Upper lobe of left lung (tissue), 6 donors: ENCODE measurements around the gene DMRT3. TPM values are rescaled to one million over a fixed set of nuclear protein-coding genes. Genes with fewer than 3 reads are reported as not detected.

Source experiments
- ATAC-seq, 2 donors: fragments of 200-7000 bp; cut with Tn5 transposase; one replicate each; pipeline ENCODE4 v1.9.1; 2022; ENCODE audit warnings: mild to moderate bottlenecking in 2 of 2, moderate library complexity in 2 of 2; ENCODE audit not compliant: low FRiP score in 2 of 2
- DNase-seq, 2 donors: peaks; one replicate each; pipeline ENCODE4 v3.0.0-alpha.2; 2019 to 2020
- H3K27ac ChIP-seq, 4 donors: fragments of 200-600 bp; sonication (generic); one replicate each; pipeline ENCODE4 v1.5.1; 2016 to 2019
- H3K27me3 ChIP-seq, 4 donors: fragments of 200-600 bp; sonication (generic); one replicate each; pipeline ENCODE4 v1.5.1; 2017 to 2019
- H3K36me3 ChIP-seq, 4 donors: fragments of 200-600 bp; sonication (generic); one replicate each; pipeline ENCODE4 v1.5.1; 2016 to 2019
- H3K4me1 ChIP-seq, 4 donors: fragments of 200-600 bp; sonication (generic); one replicate each; pipeline ENCODE4 v1.5.1; 2018 to 2019
- H3K4me3 ChIP-seq, 4 donors: fragments of 200-600 bp; sonication (generic); one replicate each; pipeline ENCODE4 v1.5.1; 2017 to 2019; ENCODE audit warnings: mild to moderate bottlenecking in 2 of 4, moderate library complexity in 1 of 4
- H3K9me3 ChIP-seq, 4 donors: fragments of 200-600 bp; sonication (generic); one replicate each; pipeline ENCODE4 v1.5.1; 2018 to 2019
- EP300 ChIP-seq, 4 donors: sonication (generic); formaldehyde crosslinking; IDR thresholded peaks; one replicate each; pipeline ENCODE4 v1.5.1; 2017; ENCODE audit warnings: antibody characterized with exemption in 4 of 4, control low read depth in 2 of 4
- POLR2A ChIP-seq, 4 donors: fragments of 450-650 bp; IDR thresholded peaks; one replicate each; pipeline ENCODE4 v1.5.1; 2016 to 2017; ENCODE audit warnings: antibody characterized with exemption in 4 of 4, mild to moderate bottlenecking in 2 of 4
- POLR2AphosphoS5 ChIP-seq, 2 donors: sonication (generic); formaldehyde crosslinking; IDR thresholded peaks; one replicate each; pipeline ENCODE4 v1.5.1; 2017; ENCODE audit warnings: antibody characterized with exemption in 2 of 2
- WGBS, 2 donors: methylation state at CpG; one replicate each; pipeline ENCODE4 v1.1.5; 2017 to 2018; 5-methylcytosine and 5-hydroxymethylcytosine counted together
- total RNA-seq, 6 donors: library from RNA; depleted of rRNA in 4 of 6; stranded (reverse); fragments of >200 nt in 4 of 6; gene quantifications; one replicate each; pipeline versions ENCODE4 v1.1.0 to v1.2.1, GENCODE V29; 2016 to 2021
- TF ChIP-seq, protein P1 (sequence below), 6 experiments: fragments of 450-650 bp in 4 of 6; fragments of 200-600 bp in 2 of 6; sonication (generic) in 2 of 6; IDR thresholded peaks; one replicate each; pipeline ENCODE4 v1.5.1; 2016 to 2019; ENCODE audit warnings: antibody characterized with exemption in 6 of 6
- donor health status: DM: no; HTN: no; CAD: no; lungs with moderate emphysema.
- donor health status: DM: no; HTN: yes; CAD: no; lungs with severe emphysema.

The DMRT3 gene
- total RNA-seq, 6 donors from 2014 or later, result 0.49 TPM; not detected in 5

DNA sequence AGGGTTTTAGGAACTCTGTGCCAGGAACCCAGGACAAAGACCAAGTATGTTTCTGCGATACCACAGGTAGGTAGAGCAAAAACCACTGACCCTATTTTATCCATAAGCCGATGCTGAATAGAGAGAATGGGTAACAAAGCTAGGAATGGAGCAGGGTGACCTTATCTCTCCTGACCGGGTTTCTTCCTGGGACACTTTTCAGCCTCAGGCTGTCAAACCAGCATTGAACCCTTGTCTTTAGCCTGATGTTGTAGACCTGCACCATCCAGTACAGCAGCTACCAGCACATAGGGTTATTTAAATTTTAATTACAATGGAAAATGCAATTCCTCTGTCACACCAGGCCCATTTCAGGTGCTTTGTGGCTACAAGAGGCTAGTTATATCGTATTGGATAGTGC lies 43.1 kb upstream of the DMRT3 start:
- WGBS, 2 donors, result 80 to 91% methylated on average over 4 of the region's 4 CpGs

DNA sequence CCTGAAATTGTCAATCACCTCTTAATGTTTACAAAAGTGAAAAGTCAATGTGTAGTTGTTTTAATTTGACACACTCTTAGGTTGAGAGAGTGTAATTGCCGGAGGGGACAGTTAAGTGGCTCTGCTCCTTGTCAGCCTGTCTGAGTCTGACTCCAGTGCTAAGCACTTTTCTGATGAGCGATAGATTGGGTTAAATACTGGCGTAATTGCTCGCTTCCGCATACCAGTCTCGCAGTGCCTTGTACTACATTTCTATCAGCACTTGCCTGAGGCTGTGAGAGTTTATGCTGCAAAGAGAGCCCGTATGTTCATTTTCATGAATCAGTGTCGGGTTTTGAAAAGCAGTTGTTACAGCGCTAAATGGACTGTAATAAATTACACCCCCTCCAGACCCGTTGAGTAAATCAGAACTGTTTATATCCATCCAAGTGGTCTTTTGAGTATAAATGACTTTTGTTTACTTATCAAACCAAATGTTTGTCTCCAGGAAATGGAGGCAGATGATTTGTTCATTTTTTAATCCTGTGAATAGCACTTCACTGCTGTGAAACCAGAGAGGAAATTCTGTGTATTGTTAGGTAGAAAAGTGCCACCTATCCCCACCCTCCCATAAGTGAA lies 41.0 kb upstream of the DMRT3 start:
- TF ChIP-seq EP300 (IDR thresholded peaks at IDR 0.05), result no peak
- no peak for TF ChIP-seq POLR2AphosphoS5 (IDR thresholded peaks at IDR 0.05)
- no peak for TF ChIP-seq POLR2A (IDR thresholded peaks at IDR 0.05)
- TF ChIP-seq, protein P1, sequence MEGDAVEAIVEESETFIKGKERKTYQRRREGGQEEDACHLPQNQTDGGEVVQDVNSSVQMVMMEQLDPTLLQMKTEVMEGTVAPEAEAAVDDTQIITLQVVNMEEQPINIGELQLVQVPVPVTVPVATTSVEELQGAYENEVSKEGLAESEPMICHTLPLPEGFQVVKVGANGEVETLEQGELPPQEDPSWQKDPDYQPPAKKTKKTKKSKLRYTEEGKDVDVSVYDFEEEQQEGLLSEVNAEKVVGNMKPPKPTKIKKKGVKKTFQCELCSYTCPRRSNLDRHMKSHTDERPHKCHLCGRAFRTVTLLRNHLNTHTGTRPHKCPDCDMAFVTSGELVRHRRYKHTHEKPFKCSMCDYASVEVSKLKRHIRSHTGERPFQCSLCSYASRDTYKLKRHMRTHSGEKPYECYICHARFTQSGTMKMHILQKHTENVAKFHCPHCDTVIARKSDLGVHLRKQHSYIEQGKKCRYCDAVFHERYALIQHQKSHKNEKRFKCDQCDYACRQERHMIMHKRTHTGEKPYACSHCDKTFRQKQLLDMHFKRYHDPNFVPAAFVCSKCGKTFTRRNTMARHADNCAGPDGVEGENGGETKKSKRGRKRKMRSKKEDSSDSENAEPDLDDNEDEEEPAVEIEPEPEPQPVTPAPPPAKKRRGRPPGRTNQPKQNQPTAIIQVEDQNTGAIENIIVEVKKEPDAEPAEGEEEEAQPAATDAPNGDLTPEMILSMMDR (IDR thresholded peaks at IDR 0.05), result no peak
- H3K36me3 ChIP-seq, result no peaks in the 10 kb centered on the region
- DNase-seq, result peak in 1 of 2 donors; percentile 55
- no peaks in the 10 kb centered on the region for H3K27me3 ChIP-seq
- 30 to 52% methylated on average over 10 of the region's 10 CpGs for WGBS, 2 donors
- no peaks in the 10 kb centered on the region for H3K9me3 ChIP-seq
- peaks cover 0 to 7% (median 0%) of the 10 kb centered on the region in 4 donors for H3K4me1 ChIP-seq
- ATAC-seq, result peak; percentile 71 to 80
- H3K27ac ChIP-seq, result no peak overlapping the region
- peak overlapping the region in 1 of 4 donors; percentile 10 for H3K4me3 ChIP-seq

More for the DNA sequence above, 43.1 kb upstream of the DMRT3 start:
- no peak overlapping the region for H3K27ac ChIP-seq
- H3K4me3 ChIP-seq, result no peak overlapping the region
- H3K9me3 ChIP-seq, result no peaks in the 10 kb centered on the region
- no peaks in the 10 kb centered on the region for H3K36me3 ChIP-seq
- ATAC-seq, result no peak
- DNase-seq, result no peak
- TF ChIP-seq POLR2AphosphoS5 (IDR thresholded peaks at IDR 0.05) (no peak), EP300 (IDR thresholded peaks at IDR 0.05) (no peak), POLR2A (IDR thresholded peaks at IDR 0.05) (no peak)
- TF ChIP-seq, protein P1 (IDR thresholded peaks at IDR 0.05), result no peak
- peaks cover 0 to 7% (median 0%) of the 10 kb centered on the region in 4 donors for H3K4me1 ChIP-seq
- H3K27me3 ChIP-seq, result no peaks in the 10 kb centered on the region

- DNase-seq (no peak), ATAC-seq (no peak)
- WGBS, 2 donors, result 56 to 67% methylated on average over 6 of the region's 6 CpGs
- H3K9me3 ChIP-seq, result no peaks in the 10 kb centered on the region
- no peaks in the 10 kb centered on the region for H3K36me3 ChIP-seq
- TF ChIP-seq POLR2AphosphoS5 (IDR thresholded peaks at IDR 0.05) (no peak), EP300 (IDR thresholded peaks at IDR 0.05) (no peak), POLR2A (IDR thresholded peaks at IDR 0.05) (no peak)
- TF ChIP-seq, protein P1 (IDR thresholded peaks at IDR 0.05), result no peak
- no peaks in the 10 kb centered on the region for H3K27me3 ChIP-seq
- no peak overlapping the region for H3K27ac ChIP-seq
- H3K4me3 ChIP-seq, result no peak overlapping the region
- H3K4me1 ChIP-seq, result no peaks in the 10 kb centered on the region
These were observed 33.5 kb upstream of the DMRT3 start for GRCh38 chr9:942805-943580.

GRCh38 chr9:947985-948384 lies 28.5 kb upstream of the DMRT3 start:
- no peak for ATAC-seq
- H3K9me3 ChIP-seq, result no peaks in the 10 kb centered on the region
- no peak for TF ChIP-seq EP300 (IDR thresholded peaks at IDR 0.05)
- TF ChIP-seq POLR2AphosphoS5 (IDR thresholded peaks at IDR 0.05), result no peak
- TF ChIP-seq, protein P1 (IDR thresholded peaks at IDR 0.05), result no peak
- no peak for TF ChIP-seq POLR2A (IDR thresholded peaks at IDR 0.05)
- H3K4me3 ChIP-seq, result no peak overlapping the region
- H3K27ac ChIP-seq, result no peak overlapping the region
- H3K36me3 ChIP-seq, result no peaks in the 10 kb centered on the region
- H3K27me3 ChIP-seq, result no peaks in the 10 kb centered on the region
- no peaks in the 10 kb centered on the region for H3K4me1 ChIP-seq
- peak; percentile 28 to 30 for DNase-seq
- 71 to 79% methylated on average over 3 of the region's 3 CpGs for WGBS, 2 donors
